Liver (tissue), 9 donors: ENCODE data around the gene CSTA. TPM values are rescaled to one million over a fixed set of nuclear protein-coding genes. Genes with fewer than 3 reads are reported as not detected.

Source experiments
- DNase-seq: peaks from one replicate; pipeline ENCODE4 v3.0.0-alpha.2; 2017; ENCODE audit warnings: low spot score
- H3K27ac ChIP-seq, 2 donors: one replicate each; pipeline ENCODE4 v1.7.0; 2013; ENCODE audit warnings: inconsistent platforms in 2 of 2, low read length in 2 of 2, control low read depth in 1 of 2, low read depth in 1 of 2, mild to moderate bottlenecking in 1 of 2
- H3K27me3 ChIP-seq, 4 donors: one replicate each; pipeline versions ENCODE4 v1.6.1 to v1.7.0; 2013; ENCODE audit warnings: low read length in 3 of 4, inconsistent platforms in 1 of 4, mild to moderate bottlenecking in 1 of 4, moderate library complexity in 1 of 4; ENCODE audit not compliant: control insufficient read depth in 4 of 4, insufficient read depth in 4 of 4
- H3K36me3 ChIP-seq, 4 donors: one replicate each; pipeline versions ENCODE4 v1.6.1 to v1.7.0; 2013; ENCODE audit warnings: low read length in 3 of 4, mild to moderate bottlenecking in 3 of 4, low read depth in 1 of 4, moderate library complexity in 1 of 4; ENCODE audit not compliant: control insufficient read depth in 4 of 4, insufficient read depth in 3 of 4
- H3K4me1 ChIP-seq, 4 donors: one replicate each; pipeline versions ENCODE4 v1.6.1 to v1.7.0; 2013; ENCODE audit warnings: low read length in 3 of 4, mild to moderate bottlenecking in 3 of 4, moderate library complexity in 1 of 4; ENCODE audit not compliant: control insufficient read depth in 4 of 4, insufficient read depth in 4 of 4
- H3K4me3 ChIP-seq, 3 donors: one replicate each; pipeline versions ENCODE4 v1.6.1 to v1.7.0; 2013; ENCODE audit warnings: low read length in 3 of 3, control low read depth in 1 of 3, low read depth in 1 of 3, mild to moderate bottlenecking in 1 of 3
- H3K9ac ChIP-seq, 2 donors: one replicate each; pipeline ENCODE4 v1.7.0; 2013; ENCODE audit warnings: low read length in 2 of 2, mild to moderate bottlenecking in 2 of 2, moderate library complexity in 2 of 2, control low read depth in 1 of 2, low read depth in 1 of 2
- H3K9me3 ChIP-seq, 4 donors: one replicate each; pipeline versions ENCODE4 v1.6.1 to v1.7.0; 2013; ENCODE audit warnings: low read length in 3 of 4; ENCODE audit not compliant: control insufficient read depth in 4 of 4
- EGR1 ChIP-seq, 2 donors: IDR thresholded peaks; 2 replicates each; pipeline ENCODE4 v1.6.1; 2016 to 2018; ENCODE audit warnings: antibody characterized with exemption in 2 of 2, low read depth in 2 of 2
- FOXA2 ChIP-seq: IDR thresholded peaks from 2 replicates; pipeline ENCODE4 v1.6.1; 2016; ENCODE audit warnings: antibody characterized with exemption
- GABPA ChIP-seq, 2 donors: IDR thresholded peaks in 1 of 2; conservative IDR thresholded peaks in 1 of 2; 2 replicates each; pipeline ENCODE4 v1.6.1; 2016; ENCODE audit warnings: antibody characterized with exemption in 2 of 2, mild to moderate bottlenecking in 1 of 2, moderate library complexity in 1 of 2
- HNF4A ChIP-seq, 2 donors: conservative IDR thresholded peaks; 2 replicates each; pipeline ENCODE4 v1.6.1; 2016; ENCODE audit warnings: antibody characterized with exemption in 2 of 2, mild to moderate bottlenecking in 2 of 2
- HNF4G ChIP-seq: IDR thresholded peaks from 2 replicates; pipeline ENCODE4 v1.6.1; 2016; ENCODE audit warnings: antibody characterized with exemption
- JUND ChIP-seq, 2 donors: IDR thresholded peaks; 2 replicates each; pipeline ENCODE4 v1.6.1; 2016; ENCODE audit warnings: antibody characterized with exemption in 2 of 2
- RAD21 ChIP-seq, 2 donors: IDR thresholded peaks; 2 replicates each; pipeline ENCODE4 v1.6.1; 2016; ENCODE audit warnings: antibody characterized with exemption in 2 of 2, mild to moderate bottlenecking in 2 of 2
- RXRA ChIP-seq, 2 donors: IDR thresholded peaks; 2 replicates each; pipeline ENCODE4 v1.6.1; 2017 to 2018; ENCODE audit warnings: antibody characterized with exemption in 2 of 2, mild to moderate bottlenecking in 1 of 2
- TAF1 ChIP-seq: conservative IDR thresholded peaks from 2 replicates; pipeline ENCODE4 v1.6.1; 2016; ENCODE audit warnings: antibody characterized with exemption, mild to moderate bottlenecking
- WGBS: extraction: QIAGEN DNeasy Blood & Tissue Kit; methylation state at CpG from one replicate; pipeline ENCODE4 v1.1.7; 2013; 5-methylcytosine and 5-hydroxymethylcytosine counted together
- polyA plus RNA-seq, 2 donors: library from polyadenylated mRNA; stranded (reverse) in 1 of 2; unstranded in 1 of 2; fragments of 200-250 nt in 1 of 2; fragments of >200 nt in 1 of 2; fragmentation: Nextera tagmentation in 1 of 2; extraction: Ambion mirVana in 1 of 2; gene quantifications; one replicate each; pipeline versions ENCODE4 v1.2.1 to v1.2.3, GENCODE V29; 2013 to 2015
- total RNA-seq, 2 donors: library from RNA; depleted of rRNA; stranded (reverse); fragments of >200 nt; gene quantifications; one replicate each; pipeline ENCODE4 v1.2.3, GENCODE V29; 2014
- TF ChIP-seq, protein P1 (sequence below): fragments of 150-350 bp; IDR thresholded peaks from 2 replicates; pipeline ENCODE4 v1.5.1; 2017; ENCODE audit warnings: improper control_type of control experiment, low read depth, low read length; ENCODE audit not compliant: missing input control
- TF ChIP-seq, protein P2 (sequence below): IDR thresholded peaks from 2 replicates; pipeline ENCODE4 v1.6.1; 2016; ENCODE audit warnings: antibody characterized with exemption
- TF ChIP-seq, protein P3 (sequence below): IDR thresholded peaks from 2 replicates; pipeline ENCODE4 v1.6.1; 2016; ENCODE audit warnings: antibody characterized with exemption, mild to moderate bottlenecking
- TF ChIP-seq, protein P4 (sequence below): IDR thresholded peaks from 2 replicates; pipeline ENCODE4 v1.6.1; 2016; ENCODE audit warnings: antibody characterized with exemption
- donor health status: healthy.
- donor health status: healthy.
- donor health status: healthy.
- donor health status: healthy.
- donor health status: healthy.

The CSTA gene
- total and polyA plus RNA-seq, 4 donors: 1.5 to 6.6 (median 4.0) TPM

DNA sequence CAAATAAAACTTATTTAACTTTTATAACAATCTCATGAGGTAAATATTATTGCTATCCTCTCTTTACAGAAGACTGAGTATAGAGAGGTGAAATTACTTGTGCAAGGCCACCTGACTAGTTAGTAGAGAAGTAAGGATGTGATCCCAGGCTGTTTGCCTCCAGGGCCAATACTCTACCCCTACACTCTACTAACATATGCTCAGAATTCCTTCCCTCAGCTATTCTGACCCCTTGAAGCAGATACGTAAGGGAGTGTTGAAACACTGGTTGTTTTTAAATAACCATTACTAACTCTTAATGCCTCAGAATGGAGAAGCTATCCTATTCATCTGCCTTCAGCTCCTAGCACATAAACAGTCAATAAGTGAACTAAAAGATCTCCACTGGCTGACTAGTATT is 24.1 kb downstream of the CSTA start:
- H3K4me3 ChIP-seq: no peak overlapping the region
- H3K36me3 ChIP-seq: no peaks in the 10 kb centered on the region
- no peak overlapping the region for H3K27ac ChIP-seq
- no peak overlapping the region for H3K9ac ChIP-seq
- TF ChIP-seq TAF1 (no peak), HNF4G (no peak), RXRA (IDR thresholded peaks at IDR 0.05) (no peak), GABPA (IDR thresholded peaks at IDR 0.05 in 1 of 2, conservative IDR thresholded peaks at IDR 0.05 in 1 of 2) (no peak), RAD21 (IDR thresholded peaks at IDR 0.05) (no peak)
- TF ChIP-seq, protein P1, sequence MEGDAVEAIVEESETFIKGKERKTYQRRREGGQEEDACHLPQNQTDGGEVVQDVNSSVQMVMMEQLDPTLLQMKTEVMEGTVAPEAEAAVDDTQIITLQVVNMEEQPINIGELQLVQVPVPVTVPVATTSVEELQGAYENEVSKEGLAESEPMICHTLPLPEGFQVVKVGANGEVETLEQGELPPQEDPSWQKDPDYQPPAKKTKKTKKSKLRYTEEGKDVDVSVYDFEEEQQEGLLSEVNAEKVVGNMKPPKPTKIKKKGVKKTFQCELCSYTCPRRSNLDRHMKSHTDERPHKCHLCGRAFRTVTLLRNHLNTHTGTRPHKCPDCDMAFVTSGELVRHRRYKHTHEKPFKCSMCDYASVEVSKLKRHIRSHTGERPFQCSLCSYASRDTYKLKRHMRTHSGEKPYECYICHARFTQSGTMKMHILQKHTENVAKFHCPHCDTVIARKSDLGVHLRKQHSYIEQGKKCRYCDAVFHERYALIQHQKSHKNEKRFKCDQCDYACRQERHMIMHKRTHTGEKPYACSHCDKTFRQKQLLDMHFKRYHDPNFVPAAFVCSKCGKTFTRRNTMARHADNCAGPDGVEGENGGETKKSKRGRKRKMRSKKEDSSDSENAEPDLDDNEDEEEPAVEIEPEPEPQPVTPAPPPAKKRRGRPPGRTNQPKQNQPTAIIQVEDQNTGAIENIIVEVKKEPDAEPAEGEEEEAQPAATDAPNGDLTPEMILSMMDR: no peak
- H3K27me3 ChIP-seq: no peaks in the 10 kb centered on the region
- no peaks in the 10 kb centered on the region for H3K9me3 ChIP-seq
- peaks cover 0 to 10% (median 5%) of the 10 kb centered on the region in 4 donors for H3K4me1 ChIP-seq
- no peak for DNase-seq
- WGBS: 91% methylated on average over 1 of the region's 1 CpG

DNA sequence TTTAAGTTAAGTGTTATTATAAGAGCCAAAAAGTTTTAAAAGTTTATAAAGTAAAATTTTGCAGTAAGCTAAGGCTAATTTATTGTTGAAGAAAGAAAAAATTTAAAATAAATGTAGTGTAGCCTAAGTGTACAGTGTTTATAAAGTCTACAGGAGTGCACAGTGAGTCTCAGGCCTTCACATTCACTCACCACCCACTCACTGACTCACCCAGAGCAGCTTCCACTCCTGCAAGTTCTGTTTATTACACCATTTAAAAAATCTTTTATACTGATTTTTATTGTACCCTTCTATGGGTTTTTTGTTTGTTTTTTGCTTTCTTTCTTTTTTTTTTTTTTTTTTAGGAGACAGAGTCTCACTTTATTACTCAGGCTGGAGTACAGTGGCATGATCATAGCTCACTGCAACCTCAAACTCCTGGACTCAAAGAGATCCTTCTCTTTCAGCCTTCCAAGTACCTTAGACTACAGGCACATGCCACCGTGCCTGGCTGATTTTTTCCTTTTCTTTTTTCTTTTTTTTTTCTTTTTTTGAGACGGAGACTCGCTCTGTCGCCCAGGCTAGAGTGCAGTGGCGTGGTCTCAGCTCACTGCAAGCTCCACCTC is 25.9 kb downstream of the CSTA start:
- Histone ChIP-seq H3K36me3 (no peaks in the 10 kb centered on the region), H3K9ac (no peak overlapping the region), H3K4me3 (no peak overlapping the region), H3K9me3 (no peaks in the 10 kb centered on the region), H3K27me3 (no peaks in the 10 kb centered on the region), H3K27ac (no peak overlapping the region), H3K4me1 (peaks cover 0 to 10% (median 5%) of the 10 kb centered on the region in 4 donors)
- no peak for TF ChIP-seq FOXA2
- no peak for TF ChIP-seq HNF4A (conservative IDR thresholded peaks at IDR 0.05)
- 86% methylated on average over 5 of the region's 5 CpGs for WGBS
- no peak for DNase-seq

DNA sequence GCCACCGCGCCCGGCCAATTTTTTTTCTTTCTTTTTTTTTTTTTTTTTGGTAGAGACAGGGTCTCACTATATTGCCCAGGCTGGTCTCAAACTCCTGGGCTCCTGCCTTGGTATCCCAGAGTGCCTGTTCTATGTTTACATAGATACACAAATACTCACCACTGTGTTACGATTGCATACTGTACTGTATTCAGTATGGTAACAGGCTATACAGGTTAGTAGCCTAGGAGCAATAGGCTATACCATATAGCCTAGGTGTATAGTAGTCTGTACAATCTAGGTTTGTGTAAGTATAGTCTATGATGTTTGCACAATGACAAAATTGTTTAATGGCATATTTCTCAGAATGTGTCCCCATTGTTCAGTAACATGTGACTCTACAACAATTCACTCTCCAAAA is 26.6 kb downstream of the CSTA start:
- Histone ChIP-seq H3K9ac (no peak overlapping the region), H3K27me3 (no peaks in the 10 kb centered on the region), H3K4me3 (no peak overlapping the region), H3K27ac (no peak overlapping the region), H3K4me1 (peaks cover 0 to 10% (median 5%) of the 10 kb centered on the region in 4 donors), H3K36me3 (no peaks in the 10 kb centered on the region), H3K9me3 (no peaks in the 10 kb centered on the region)
- TF ChIP-seq JUND (IDR thresholded peaks at IDR 0.05) (no peak), FOXA2 (no peak), EGR1 (IDR thresholded peaks at IDR 0.05; ENCODE audit: low read depth in 2 of 2) (no peak)
- TF ChIP-seq, protein P2, sequence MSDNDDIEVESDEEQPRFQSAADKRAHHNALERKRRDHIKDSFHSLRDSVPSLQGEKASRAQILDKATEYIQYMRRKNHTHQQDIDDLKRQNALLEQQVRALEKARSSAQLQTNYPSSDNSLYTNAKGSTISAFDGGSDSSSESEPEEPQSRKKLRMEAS: no peak
- 88% methylated on average over 4 of the region's 4 CpGs for whole genome bisulfite sequencing
- DNase-seq: no peak

DNA sequence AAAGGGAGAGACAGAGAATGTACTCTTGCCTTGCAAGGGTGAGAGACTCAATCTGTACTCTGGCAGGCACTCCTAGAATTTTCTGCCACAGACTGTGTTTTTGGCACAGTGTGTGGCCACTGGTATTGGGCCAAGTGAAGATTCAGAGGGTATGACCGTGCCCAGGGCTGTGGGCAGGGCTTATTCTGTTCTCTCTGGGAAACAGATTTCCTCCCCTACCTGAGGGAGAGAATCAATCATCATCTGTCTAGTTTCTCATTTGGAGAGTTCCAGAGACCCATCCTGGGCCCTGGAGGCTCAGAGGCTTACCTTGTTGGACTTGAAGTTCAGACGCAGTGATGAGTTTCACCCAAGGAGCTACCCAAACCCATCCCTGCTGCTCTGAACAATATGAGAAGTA is 28.2 kb downstream of the CSTA start:
- peak in 1 of 2 donors; percentile 12 for TF ChIP-seq RAD21 (IDR thresholded peaks at IDR 0.05)
- peak; percentile 22 to 42 for TF ChIP-seq HNF4A (conservative IDR thresholded peaks at IDR 0.05)
- peak in 1 of 2 donors; percentile 22 for TF ChIP-seq RXRA (IDR thresholded peaks at IDR 0.05)
- TF ChIP-seq, protein P3, sequence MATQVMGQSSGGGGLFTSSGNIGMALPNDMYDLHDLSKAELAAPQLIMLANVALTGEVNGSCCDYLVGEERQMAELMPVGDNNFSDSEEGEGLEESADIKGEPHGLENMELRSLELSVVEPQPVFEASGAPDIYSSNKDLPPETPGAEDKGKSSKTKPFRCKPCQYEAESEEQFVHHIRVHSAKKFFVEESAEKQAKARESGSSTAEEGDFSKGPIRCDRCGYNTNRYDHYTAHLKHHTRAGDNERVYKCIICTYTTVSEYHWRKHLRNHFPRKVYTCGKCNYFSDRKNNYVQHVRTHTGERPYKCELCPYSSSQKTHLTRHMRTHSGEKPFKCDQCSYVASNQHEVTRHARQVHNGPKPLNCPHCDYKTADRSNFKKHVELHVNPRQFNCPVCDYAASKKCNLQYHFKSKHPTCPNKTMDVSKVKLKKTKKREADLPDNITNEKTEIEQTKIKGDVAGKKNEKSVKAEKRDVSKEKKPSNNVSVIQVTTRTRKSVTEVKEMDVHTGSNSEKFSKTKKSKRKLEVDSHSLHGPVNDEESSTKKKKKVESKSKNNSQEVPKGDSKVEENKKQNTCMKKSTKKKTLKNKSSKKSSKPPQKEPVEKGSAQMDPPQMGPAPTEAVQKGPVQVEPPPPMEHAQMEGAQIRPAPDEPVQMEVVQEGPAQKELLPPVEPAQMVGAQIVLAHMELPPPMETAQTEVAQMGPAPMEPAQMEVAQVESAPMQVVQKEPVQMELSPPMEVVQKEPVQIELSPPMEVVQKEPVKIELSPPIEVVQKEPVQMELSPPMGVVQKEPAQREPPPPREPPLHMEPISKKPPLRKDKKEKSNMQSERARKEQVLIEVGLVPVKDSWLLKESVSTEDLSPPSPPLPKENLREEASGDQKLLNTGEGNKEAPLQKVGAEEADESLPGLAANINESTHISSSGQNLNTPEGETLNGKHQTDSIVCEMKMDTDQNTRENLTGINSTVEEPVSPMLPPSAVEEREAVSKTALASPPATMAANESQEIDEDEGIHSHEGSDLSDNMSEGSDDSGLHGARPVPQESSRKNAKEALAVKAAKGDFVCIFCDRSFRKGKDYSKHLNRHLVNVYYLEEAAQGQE: peak; percentile 15
- TF ChIP-seq, protein P4, sequence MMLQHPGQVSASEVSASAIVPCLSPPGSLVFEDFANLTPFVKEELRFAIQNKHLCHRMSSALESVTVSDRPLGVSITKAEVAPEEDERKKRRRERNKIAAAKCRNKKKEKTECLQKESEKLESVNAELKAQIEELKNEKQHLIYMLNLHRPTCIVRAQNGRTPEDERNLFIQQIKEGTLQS: no peak
- Histone ChIP-seq H3K27me3 (no peaks in the 10 kb centered on the region), H3K4me3 (no peak overlapping the region), H3K36me3 (peaks cover 0 to 4% (median 1%) of the 10 kb centered on the region in 4 donors), H3K27ac (peak overlapping the region; percentile 5 to 41), H3K9ac (no peak overlapping the region), H3K9me3 (no peaks in the 10 kb centered on the region), H3K4me1 (peaks cover 0 to 10% (median 5%) of the 10 kb centered on the region in 4 donors)
- 57% methylated on average over 2 of the region's 2 CpGs for WGBS
- DNase-seq: no peak
